Uterus (tissue), 4 donors: Measurements from ENCODE around the gene UBE2M. TPM values are rescaled to one million over a fixed set of nuclear protein-coding genes. Genes with fewer than 3 reads are reported as not detected.

Source experiments
- DNase-seq, 2 donors: peaks; one replicate each; pipeline ENCODE4 v3.0.0-alpha.2; 2019 to 2020
- H3K27ac ChIP-seq, 2 donors: fragments of 200-600 bp; sonication (generic); 1 replicate in 1 of 2; 2 replicates in 1 of 2; pipeline ENCODE4 v1.5.1; 2016 to 2018
- H3K27me3 ChIP-seq, 2 donors: fragments of 200-600 bp; sonication (generic); one replicate each; pipeline ENCODE4 v1.5.1; 2018 to 2019; ENCODE audit warnings: control low read depth in 1 of 2
- H3K36me3 ChIP-seq, 2 donors: fragments of 200-600 bp; sonication (generic); one replicate each; pipeline ENCODE4 v1.5.1; 2019; ENCODE audit warnings: control low read depth in 1 of 2
- H3K4me1 ChIP-seq, 2 donors: fragments of 200-600 bp; sonication (generic); one replicate each; pipeline ENCODE4 v1.5.1; 2018 to 2019; ENCODE audit warnings: control low read depth in 1 of 2
- H3K4me3 ChIP-seq, 2 donors: fragments of 200-600 bp; sonication (generic); 1 replicate in 1 of 2; 2 replicates in 1 of 2; pipeline ENCODE4 v1.5.1; 2018 to 2019; ENCODE audit warnings: mild to moderate bottlenecking in 1 of 2
- H3K9me3 ChIP-seq, 2 donors: fragments of 200-600 bp; sonication (generic); one replicate each; pipeline ENCODE4 v1.5.1; 2019; ENCODE audit warnings: control low read depth in 1 of 2
- POLR2A ChIP-seq, 2 donors: fragments of 450-650 bp; IDR thresholded peaks; one replicate each; pipeline ENCODE4 v1.6.1; 2016; ENCODE audit warnings: antibody characterized with exemption in 2 of 2, mild to moderate bottlenecking in 1 of 2, moderate library complexity in 1 of 2
- intact Hi-C: fragments of 100-400 bp; cut with DNase I; formaldehyde crosslinking; loops from one replicate; pipeline ENCODE4 v1.15.1; 2023; ENCODE audit warnings: low total_unique reads
- total RNA-seq, 4 donors: library from RNA; depleted of rRNA in 3 of 4; stranded (reverse); fragments of >200 nt in 3 of 4; gene quantifications; one replicate each; pipeline versions ENCODE4 v1.1.0 to v1.2.4, GENCODE V29; 2014 to 2023
- TF ChIP-seq, protein P1 (sequence below), 4 experiments: fragments of 200-600 bp in 2 of 4; fragments of 450-650 bp in 2 of 4; sonication (generic) in 2 of 4; IDR thresholded peaks; one replicate each; pipeline ENCODE4 v1.5.1; 2016 to 2019; ENCODE audit warnings: antibody characterized with exemption in 4 of 4, mild to moderate bottlenecking in 2 of 4, moderate library complexity in 1 of 4
- donor health status: DM: yes; HTN: yes; CAD: no.

UBE2M gene
- total RNA-seq, 4 donors from 2014 or later: 6.1 to 63.7 (median 24.9) TPM

DNA sequence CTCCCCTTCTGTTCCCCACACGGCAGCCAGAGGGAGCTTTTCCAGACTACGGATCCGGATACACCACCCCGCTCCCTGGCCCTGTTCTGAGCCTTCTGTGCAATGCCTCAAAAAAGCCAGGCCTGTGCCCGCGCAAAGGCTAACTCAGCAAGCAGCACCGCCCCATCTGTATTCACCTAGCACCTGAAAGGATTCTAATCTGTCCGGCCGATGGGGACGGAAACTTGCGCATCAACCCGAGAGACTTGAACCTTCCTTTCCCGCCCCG lies 39.4 kb downstream of the UBE2M start:
- Histone ChIP-seq H3K36me3 (no peaks in the 10 kb centered on the region), H3K9me3 (no peaks in the 10 kb centered on the region), H3K4me1 (peaks cover 0 to 12% of the 10 kb centered on the region in 2 donors), H3K4me3 (peak overlapping the region; percentile 88 to 89), H3K27me3 (no peaks in the 10 kb centered on the region), H3K27ac (peak overlapping the region; percentile 89 to 96)
- intact Hi-C loops: no loop called here
- DNase-seq: peak; percentile 49 to 66
- TF ChIP-seq, protein P1, sequence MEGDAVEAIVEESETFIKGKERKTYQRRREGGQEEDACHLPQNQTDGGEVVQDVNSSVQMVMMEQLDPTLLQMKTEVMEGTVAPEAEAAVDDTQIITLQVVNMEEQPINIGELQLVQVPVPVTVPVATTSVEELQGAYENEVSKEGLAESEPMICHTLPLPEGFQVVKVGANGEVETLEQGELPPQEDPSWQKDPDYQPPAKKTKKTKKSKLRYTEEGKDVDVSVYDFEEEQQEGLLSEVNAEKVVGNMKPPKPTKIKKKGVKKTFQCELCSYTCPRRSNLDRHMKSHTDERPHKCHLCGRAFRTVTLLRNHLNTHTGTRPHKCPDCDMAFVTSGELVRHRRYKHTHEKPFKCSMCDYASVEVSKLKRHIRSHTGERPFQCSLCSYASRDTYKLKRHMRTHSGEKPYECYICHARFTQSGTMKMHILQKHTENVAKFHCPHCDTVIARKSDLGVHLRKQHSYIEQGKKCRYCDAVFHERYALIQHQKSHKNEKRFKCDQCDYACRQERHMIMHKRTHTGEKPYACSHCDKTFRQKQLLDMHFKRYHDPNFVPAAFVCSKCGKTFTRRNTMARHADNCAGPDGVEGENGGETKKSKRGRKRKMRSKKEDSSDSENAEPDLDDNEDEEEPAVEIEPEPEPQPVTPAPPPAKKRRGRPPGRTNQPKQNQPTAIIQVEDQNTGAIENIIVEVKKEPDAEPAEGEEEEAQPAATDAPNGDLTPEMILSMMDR (IDR thresholded peaks at IDR 0.05): peak; percentile 29 to 70 (median 66)
- no peak for TF ChIP-seq POLR2A (IDR thresholded peaks at IDR 0.05)

DNA sequence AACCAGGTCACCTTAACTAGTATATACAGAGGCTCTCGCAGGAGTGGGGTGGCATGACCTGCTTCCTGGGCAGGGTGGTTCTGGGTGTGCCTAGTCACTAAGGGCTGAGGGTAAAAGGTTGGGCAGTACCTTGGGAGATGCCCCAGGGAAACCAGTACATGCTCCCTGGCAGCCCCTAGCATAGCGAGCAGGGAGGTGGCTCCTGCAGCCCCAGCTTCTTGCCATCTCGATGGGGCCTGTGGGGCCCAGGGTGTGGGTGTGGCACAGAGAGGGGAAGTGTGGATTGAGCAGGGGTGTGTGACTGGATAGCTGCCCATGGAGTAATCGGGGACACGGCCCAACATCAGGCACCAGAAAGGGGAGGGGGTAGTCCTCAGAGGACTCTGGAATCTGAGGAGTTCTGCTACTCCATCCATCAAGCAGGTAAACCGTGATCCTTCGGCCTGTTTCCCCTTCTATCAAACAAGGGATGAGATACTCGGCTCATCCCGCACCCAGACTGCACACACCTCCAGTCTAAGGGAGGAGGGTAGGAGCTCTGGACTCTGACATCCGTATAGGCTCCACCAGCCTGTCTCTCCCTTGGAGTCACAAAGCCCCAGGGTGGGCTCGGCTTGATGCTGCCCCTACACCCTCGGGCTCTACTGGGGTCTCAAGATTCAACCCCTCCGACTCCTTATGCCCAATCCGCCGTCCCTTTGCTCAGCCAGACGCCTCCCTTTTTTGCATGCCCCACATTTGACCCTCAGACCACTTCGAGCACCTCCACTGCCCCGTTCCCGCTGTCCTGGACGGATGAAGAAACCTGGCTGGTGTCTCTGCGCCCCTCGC lies 39.9 kb downstream of the UBE2M start:
- TF ChIP-seq, protein P1 (IDR thresholded peaks at IDR 0.05): no peak
- TF ChIP-seq POLR2A (IDR thresholded peaks at IDR 0.05): no peak

DNA sequence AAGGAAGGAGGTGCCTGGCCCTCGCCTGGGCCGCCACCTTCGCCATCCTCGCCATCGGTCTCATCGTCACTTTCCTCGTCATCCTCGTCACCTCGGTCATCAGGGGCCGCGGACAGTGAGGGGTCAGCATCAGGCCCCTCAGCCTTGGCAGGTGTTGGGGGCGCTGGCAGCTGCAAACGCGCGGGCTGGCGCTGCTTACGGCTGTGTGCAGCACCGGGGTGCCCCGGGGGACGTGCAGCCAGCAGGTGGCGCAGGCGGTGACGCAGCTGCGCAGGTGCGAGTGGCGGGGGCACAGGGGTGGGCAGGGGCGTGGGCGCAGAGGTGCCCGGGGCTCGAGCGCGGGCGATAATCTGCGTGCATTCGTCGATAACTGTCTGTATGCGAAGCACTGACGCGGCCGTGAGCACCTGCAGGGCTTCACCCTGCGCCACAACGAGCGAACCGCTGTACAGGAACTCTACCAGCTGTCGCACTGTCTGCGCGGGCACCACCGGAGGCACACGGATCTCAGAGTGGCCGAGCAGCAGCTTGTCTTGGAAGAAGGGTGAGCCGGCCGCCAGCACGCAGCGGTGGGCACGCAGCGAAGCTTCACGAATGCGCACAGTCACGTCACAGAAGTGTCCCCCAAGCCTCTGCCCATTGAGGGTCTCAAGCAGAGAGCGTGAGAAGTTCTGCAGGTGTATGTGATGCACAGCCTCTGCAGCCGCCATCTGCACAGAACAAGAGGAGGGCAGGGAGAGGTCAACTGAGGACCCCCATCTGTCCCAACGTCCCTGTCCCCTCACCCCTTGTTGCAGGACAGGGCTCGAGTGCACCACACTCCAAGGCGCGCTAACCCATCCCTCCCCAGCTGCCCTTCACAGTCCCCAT lies 41.2 kb downstream of the UBE2M start:
- Histone ChIP-seq H3K4me3 (no peak overlapping the region), H3K27ac (no peak overlapping the region), H3K36me3 (no peaks in the 10 kb centered on the region), H3K9me3 (no peaks in the 10 kb centered on the region), H3K4me1 (peaks cover 0 to 12% of the 10 kb centered on the region in 2 donors), H3K27me3 (no peaks in the 10 kb centered on the region)
- DNase-seq: no peak
- TF ChIP-seq, protein P1 (IDR thresholded peaks at IDR 0.05): no peak
- no peak for TF ChIP-seq POLR2A (IDR thresholded peaks at IDR 0.05)
- intact Hi-C loops: no loop called here

More for the DNA sequence above, 39.9 kb downstream of the UBE2M start:
- no peak for DNase-seq
- intact Hi-C loops: no loop called here
- Histone ChIP-seq H3K27me3 (no peaks in the 10 kb centered on the region), H3K36me3 (no peaks in the 10 kb centered on the region), H3K9me3 (no peaks in the 10 kb centered on the region), H3K4me3 (peak overlapping the region; percentile 88 to 89), H3K27ac (peak overlapping the region; percentile 89 to 96), H3K4me1 (peaks cover 0 to 12% of the 10 kb centered on the region in 2 donors)

- no peak overlapping the region for H3K27ac ChIP-seq
- H3K4me1 ChIP-seq: peaks cover 0 to 12% of the 10 kb centered on the region in 2 donors
These were observed 42.1 kb downstream of the UBE2M start for GRCh38 chr19:58516246-58516836.

More at GRCh38 chr19:58516246-58516836, 42.1 kb downstream of the UBE2M start:
- no peak for DNase-seq
- Histone ChIP-seq H3K36me3 (no peaks in the 10 kb centered on the region), H3K4me3 (no peak overlapping the region), H3K9me3 (no peaks in the 10 kb centered on the region), H3K27me3 (no peaks in the 10 kb centered on the region)
- intact Hi-C loops: no loop called here
- no peak for TF ChIP-seq POLR2A (IDR thresholded peaks at IDR 0.05)
- TF ChIP-seq, protein P1 (IDR thresholded peaks at IDR 0.05): no peak
